ENCODE measurements around the gene SNURF.
"Not testable (repeated sequence)": the region's sequence is repeated elsewhere in the genome, so short reads cannot be mapped to it uniquely, and the experiment has no call there.

Gene SNURF

GRCh38 chr15:24954783-24955530 is at the start of gene SNURF, which contains the start of gene SNRPN:
SNURF (plus strand) TSS chr15:24954987; CDS start chr15:24955049, 62 bp downstream.
SNRPN (plus strand) TSS chr15:24954987; CDS start chr15:24974454, 19,467 bp downstream.
- peak; percentile 62 for DNase-seq (ENCODE audit: low spot score)
- in situ Hi-C loops (cut with MboI; ENCODE audit: low pct_unique_long_range_greater_than_20kb, low sequenced_read_pairs, unreplicated experiment) = loop anchor here (25.0 kb wide), 1 partner anchor 482 kb away; the partner anchor contains the start of gene UBE3A
- TF ChIP-seq, protein P1, sequence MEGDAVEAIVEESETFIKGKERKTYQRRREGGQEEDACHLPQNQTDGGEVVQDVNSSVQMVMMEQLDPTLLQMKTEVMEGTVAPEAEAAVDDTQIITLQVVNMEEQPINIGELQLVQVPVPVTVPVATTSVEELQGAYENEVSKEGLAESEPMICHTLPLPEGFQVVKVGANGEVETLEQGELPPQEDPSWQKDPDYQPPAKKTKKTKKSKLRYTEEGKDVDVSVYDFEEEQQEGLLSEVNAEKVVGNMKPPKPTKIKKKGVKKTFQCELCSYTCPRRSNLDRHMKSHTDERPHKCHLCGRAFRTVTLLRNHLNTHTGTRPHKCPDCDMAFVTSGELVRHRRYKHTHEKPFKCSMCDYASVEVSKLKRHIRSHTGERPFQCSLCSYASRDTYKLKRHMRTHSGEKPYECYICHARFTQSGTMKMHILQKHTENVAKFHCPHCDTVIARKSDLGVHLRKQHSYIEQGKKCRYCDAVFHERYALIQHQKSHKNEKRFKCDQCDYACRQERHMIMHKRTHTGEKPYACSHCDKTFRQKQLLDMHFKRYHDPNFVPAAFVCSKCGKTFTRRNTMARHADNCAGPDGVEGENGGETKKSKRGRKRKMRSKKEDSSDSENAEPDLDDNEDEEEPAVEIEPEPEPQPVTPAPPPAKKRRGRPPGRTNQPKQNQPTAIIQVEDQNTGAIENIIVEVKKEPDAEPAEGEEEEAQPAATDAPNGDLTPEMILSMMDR (IDR thresholded peaks at IDR 0.05; ENCODE audit: extremely low read depth, insufficient read depth, missing control alignments) = no peak

- TF ChIP-seq, protein P1 (IDR thresholded peaks at IDR 0.05; ENCODE audit: extremely low read depth, insufficient read depth, missing control alignments) = no peak
- no peak for DNase-seq (ENCODE audit: low spot score)
- in situ Hi-C loops (cut with MboI; ENCODE audit: low pct_unique_long_range_greater_than_20kb, low sequenced_read_pairs, unreplicated experiment) = no loop called here
These were observed 38.3 kb upstream of the SNURF start for GRCh38 chr15:24916305-24917009.

DNA sequence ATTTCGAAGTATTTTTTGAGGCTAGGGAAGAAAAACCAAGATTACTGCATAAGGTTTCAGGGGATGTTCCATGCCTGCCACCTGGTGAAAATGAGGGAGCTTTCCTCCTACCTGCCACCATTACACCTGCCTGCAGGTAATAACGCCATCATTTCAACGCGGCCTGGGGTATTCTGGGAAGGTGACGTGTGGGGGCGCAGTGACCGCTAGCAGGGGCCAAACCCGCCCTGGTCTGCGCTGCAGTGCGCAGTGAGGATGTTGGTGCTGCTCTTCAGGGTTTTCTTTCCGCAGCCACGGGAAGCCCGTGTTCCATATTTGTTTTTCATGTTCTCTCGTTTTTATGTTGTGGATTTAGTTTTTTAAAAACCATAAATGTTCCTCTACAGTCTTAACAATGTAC is 37.4 kb upstream of the SNURF start:
- no peak for DNase-seq (ENCODE audit: low spot score)
- TF ChIP-seq, protein P1 (IDR thresholded peaks at IDR 0.05; ENCODE audit: extremely low read depth, insufficient read depth, missing control alignments) = no peak
- in situ Hi-C loops (cut with MboI; ENCODE audit: low pct_unique_long_range_greater_than_20kb, low sequenced_read_pairs, unreplicated experiment) = no loop called here

- no peak for DNase-seq (ENCODE audit: low spot score)
- TF ChIP-seq, protein P1 (IDR thresholded peaks at IDR 0.05; ENCODE audit: extremely low read depth, insufficient read depth, missing control alignments) = no peak
- in situ Hi-C loops (cut with MboI; ENCODE audit: low pct_unique_long_range_greater_than_20kb, low sequenced_read_pairs, unreplicated experiment) = no loop called here
These were observed 35.3 kb upstream of the SNURF start for GRCh38 chr15:24919446-24919845.

DNA sequence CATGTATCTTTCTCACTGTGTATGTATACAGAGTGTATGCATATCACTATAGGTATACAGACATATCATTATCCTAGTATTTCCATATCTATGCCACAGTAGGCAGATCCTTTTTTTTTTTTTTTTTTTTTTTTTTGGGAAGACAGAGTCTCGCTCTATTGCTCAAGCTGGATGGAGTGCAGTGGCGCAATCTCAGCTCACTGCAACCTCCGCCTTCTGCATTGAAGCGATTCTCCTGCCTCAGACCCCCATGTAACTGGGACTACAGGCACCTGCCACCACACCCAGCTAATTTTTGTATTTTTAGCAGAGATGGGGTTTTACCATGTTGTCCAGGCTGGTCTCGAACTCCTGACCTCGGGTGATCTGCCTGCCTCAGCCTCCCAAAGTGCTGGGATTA is 32.0 kb upstream of the SNURF start:
- in situ Hi-C loops (cut with MboI; ENCODE audit: low pct_unique_long_range_greater_than_20kb, low sequenced_read_pairs, unreplicated experiment) = not testable (repeated sequence)

DNA sequence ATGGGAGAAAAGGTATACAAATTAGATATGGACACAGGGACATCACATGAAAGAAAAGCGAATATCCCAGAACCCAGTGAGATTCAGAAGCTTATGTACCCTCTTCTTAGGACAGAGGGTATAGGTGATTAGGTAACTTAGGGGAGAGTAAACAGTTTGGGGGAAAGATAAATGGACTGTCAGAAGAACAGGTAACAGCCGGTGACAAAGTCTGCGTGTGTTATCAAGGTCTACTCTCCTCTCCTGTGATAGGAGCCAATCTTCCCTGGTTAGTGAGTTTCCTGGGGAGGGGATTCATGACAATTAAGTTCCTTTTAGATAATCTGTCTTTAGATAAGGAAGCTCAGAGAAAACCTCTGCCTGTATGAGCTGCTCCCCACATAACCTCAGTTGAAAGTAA is 30.6 kb upstream of the SNURF start:
- DNase-seq (ENCODE audit: low spot score) = no peak
- TF ChIP-seq, protein P1 (IDR thresholded peaks at IDR 0.05; ENCODE audit: extremely low read depth, insufficient read depth, missing control alignments) = no peak
- in situ Hi-C loops (cut with MboI; ENCODE audit: low pct_unique_long_range_greater_than_20kb, low sequenced_read_pairs, unreplicated experiment) = no loop called here

More for the DNA sequence above, 32.0 kb upstream of the SNURF start:
- not testable (repeated sequence) for DNase-seq (ENCODE audit: low spot score)

- TF ChIP-seq, protein P1 (IDR thresholded peaks at IDR 0.05; ENCODE audit: extremely low read depth, insufficient read depth, missing control alignments) = no peak
- in situ Hi-C loops (cut with MboI; ENCODE audit: low pct_unique_long_range_greater_than_20kb, low sequenced_read_pairs, unreplicated experiment) = no loop called here
- no peak for DNase-seq (ENCODE audit: low spot score)
These were observed 30.2 kb upstream of the SNURF start for GRCh38 chr15:24924621-24925020.

GRCh38 chr15:24931874-24932732 is 22.7 kb upstream of the SNURF start:
- DNase-seq (ENCODE audit: low spot score); in situ Hi-C loops (cut with MboI; ENCODE audit: low pct_unique_long_range_greater_than_20kb, low sequenced_read_pairs, unreplicated experiment): not testable (repeated sequence)

All from GM13977 (cell line).